GM03348 (cell line): ENCODE data around the gene TREX2.

Experiments used
- DNase-seq: peaks from one replicate; pipeline ENCODE4 v3.0.0; 2012; ENCODE audit warnings: low spot score

The TREX2 gene

GRCh38 chrX:153475751-153476281 is 30.0 kb upstream of the TREX2 start:
- DNase-seq, result no peak

GRCh38 chrX:153475271-153475670 is 29.4 kb upstream of the TREX2 start:
- no peak for DNase-seq

- peak; percentile 80 for DNase-seq
These were observed 28.9 kb upstream of the TREX2 start for GRCh38 chrX:153474718-153475117.

- no peak for DNase-seq
These were observed 28.4 kb upstream of the TREX2 start for GRCh38 chrX:153474266-153474665.

- DNase-seq, result no peak
These were observed 27.3 kb upstream of the TREX2 start for GRCh38 chrX:153473126-153473525.

- DNase-seq, result peak; percentile 43
These were observed 25.9 kb upstream of the TREX2 start for GRCh38 chrX:153471663-153472280.

- DNase-seq, result peak; percentile 96
These were observed 24.8 kb upstream of the TREX2 start, which contains the start of gene HAUS7 for GRCh38 chrX:153470411-153471363. HAUS7 (minus strand) TSS chrX:153470576; CDS start chrX:153470557, 19 bp downstream.

GRCh38 chrX:153469811-153470410 is 24.1 kb upstream of the TREX2 start:
- DNase-seq, result peak; percentile 45

- no peak for DNase-seq
These were observed 22.2 kb upstream of the TREX2 start for GRCh38 chrX:153468008-153468580.

- DNase-seq, result no peak
These were observed 20.0 kb upstream of the TREX2 start for GRCh38 chrX:153465691-153466380.

- no peak for DNase-seq
These were observed 18.3 kb upstream of the TREX2 start for GRCh38 chrX:153464116-153464515.

GRCh38 chrX:153463556-153463955 is 17.7 kb upstream of the TREX2 start:
- no peak for DNase-seq

- no peak for DNase-seq
These were observed 17.2 kb upstream of the TREX2 start for GRCh38 chrX:153463031-153463430.

GRCh38 chrX:153462291-153462690 is 16.4 kb upstream of the TREX2 start:
- no peak for DNase-seq

- peak; percentile 57 for DNase-seq
These were observed 15.0 kb upstream of the TREX2 start for GRCh38 chrX:153460826-153461225.

- peak; percentile 60 for DNase-seq
These were observed 14.1 kb upstream of the TREX2 start for GRCh38 chrX:153459986-153460385.

- DNase-seq, result no peak
These were observed 12.6 kb upstream of the TREX2 start for GRCh38 chrX:153458476-153458875.

GRCh38 chrX:153457827-153458466 is 12.1 kb upstream of the TREX2 start:
- no peak for DNase-seq

- DNase-seq, result no peak
These were observed 11.4 kb upstream of the TREX2 start for GRCh38 chrX:153457136-153457825.

- no peak for DNase-seq
These were observed 10.8 kb upstream of the TREX2 start for GRCh38 chrX:153456704-153457103.
